Liver (tissue), 9 donors: ENCODE measurements around the gene AGFG1. TPM values are rescaled to one million over a fixed set of nuclear protein-coding genes. Genes with fewer than 3 reads are reported as not detected.

Source experiments
- DNase-seq: peaks from one replicate; pipeline ENCODE4 v3.0.0-alpha.2; 2017; ENCODE audit warnings: low spot score
- H3K27ac ChIP-seq, 2 donors: one replicate each; pipeline ENCODE4 v1.7.0; 2013; ENCODE audit warnings: inconsistent platforms in 2 of 2, low read length in 2 of 2, control low read depth in 1 of 2, low read depth in 1 of 2, mild to moderate bottlenecking in 1 of 2
- H3K27me3 ChIP-seq, 4 donors: one replicate each; pipeline versions ENCODE4 v1.6.1 to v1.7.0; 2013; ENCODE audit warnings: low read length in 3 of 4, inconsistent platforms in 1 of 4, mild to moderate bottlenecking in 1 of 4, moderate library complexity in 1 of 4; ENCODE audit not compliant: control insufficient read depth in 4 of 4, insufficient read depth in 4 of 4
- H3K36me3 ChIP-seq, 4 donors: one replicate each; pipeline versions ENCODE4 v1.6.1 to v1.7.0; 2013; ENCODE audit warnings: low read length in 3 of 4, mild to moderate bottlenecking in 3 of 4, low read depth in 1 of 4, moderate library complexity in 1 of 4; ENCODE audit not compliant: control insufficient read depth in 4 of 4, insufficient read depth in 3 of 4
- H3K4me1 ChIP-seq, 4 donors: one replicate each; pipeline versions ENCODE4 v1.6.1 to v1.7.0; 2013; ENCODE audit warnings: low read length in 3 of 4, mild to moderate bottlenecking in 3 of 4, moderate library complexity in 1 of 4; ENCODE audit not compliant: control insufficient read depth in 4 of 4, insufficient read depth in 4 of 4
- H3K4me3 ChIP-seq, 3 donors: one replicate each; pipeline versions ENCODE4 v1.6.1 to v1.7.0; 2013; ENCODE audit warnings: low read length in 3 of 3, control low read depth in 1 of 3, low read depth in 1 of 3, mild to moderate bottlenecking in 1 of 3
- H3K9ac ChIP-seq, 2 donors: one replicate each; pipeline ENCODE4 v1.7.0; 2013; ENCODE audit warnings: low read length in 2 of 2, mild to moderate bottlenecking in 2 of 2, moderate library complexity in 2 of 2, control low read depth in 1 of 2, low read depth in 1 of 2
- H3K9me3 ChIP-seq, 4 donors: one replicate each; pipeline versions ENCODE4 v1.6.1 to v1.7.0; 2013; ENCODE audit warnings: low read length in 3 of 4; ENCODE audit not compliant: control insufficient read depth in 4 of 4
- CTCF ChIP-seq: fragments of 150-350 bp; IDR thresholded peaks from 2 replicates; pipeline ENCODE4 v1.5.1; 2017; ENCODE audit warnings: improper control_type of control experiment, low read depth, low read length; ENCODE audit not compliant: missing input control
- EGR1 ChIP-seq, 2 donors: IDR thresholded peaks; 2 replicates each; pipeline ENCODE4 v1.6.1; 2016 to 2018; ENCODE audit warnings: antibody characterized with exemption in 2 of 2, low read depth in 2 of 2
- FOXA1 ChIP-seq: IDR thresholded peaks from 2 replicates; pipeline ENCODE4 v1.6.1; 2016; ENCODE audit warnings: antibody characterized with exemption
- FOXA2 ChIP-seq: IDR thresholded peaks from 2 replicates; pipeline ENCODE4 v1.6.1; 2016; ENCODE audit warnings: antibody characterized with exemption
- GABPA ChIP-seq, 2 donors: IDR thresholded peaks in 1 of 2; conservative IDR thresholded peaks in 1 of 2; 2 replicates each; pipeline ENCODE4 v1.6.1; 2016; ENCODE audit warnings: antibody characterized with exemption in 2 of 2, mild to moderate bottlenecking in 1 of 2, moderate library complexity in 1 of 2
- HNF4A ChIP-seq, 2 donors: conservative IDR thresholded peaks; 2 replicates each; pipeline ENCODE4 v1.6.1; 2016; ENCODE audit warnings: antibody characterized with exemption in 2 of 2, mild to moderate bottlenecking in 2 of 2
- HNF4G ChIP-seq: IDR thresholded peaks from 2 replicates; pipeline ENCODE4 v1.6.1; 2016; ENCODE audit warnings: antibody characterized with exemption
- JUND ChIP-seq, 2 donors: IDR thresholded peaks; 2 replicates each; pipeline ENCODE4 v1.6.1; 2016; ENCODE audit warnings: antibody characterized with exemption in 2 of 2
- NR2F2 ChIP-seq: IDR thresholded peaks from 2 replicates; pipeline ENCODE4 v1.6.1; 2016; ENCODE audit warnings: antibody characterized with exemption
- RAD21 ChIP-seq, 2 donors: IDR thresholded peaks; 2 replicates each; pipeline ENCODE4 v1.6.1; 2016; ENCODE audit warnings: antibody characterized with exemption in 2 of 2, mild to moderate bottlenecking in 2 of 2
- REST ChIP-seq: IDR thresholded peaks from 2 replicates; pipeline ENCODE4 v1.6.1; 2016; ENCODE audit warnings: antibody characterized with exemption, mild to moderate bottlenecking
- RXRA ChIP-seq, 2 donors: IDR thresholded peaks; 2 replicates each; pipeline ENCODE4 v1.6.1; 2017 to 2018; ENCODE audit warnings: antibody characterized with exemption in 2 of 2, mild to moderate bottlenecking in 1 of 2
- SP1 ChIP-seq: IDR thresholded peaks from 2 replicates; pipeline ENCODE4 v1.6.1; 2018; ENCODE audit warnings: antibody characterized with exemption, mild to moderate bottlenecking
- TAF1 ChIP-seq: conservative IDR thresholded peaks from 2 replicates; pipeline ENCODE4 v1.6.1; 2016; ENCODE audit warnings: antibody characterized with exemption, mild to moderate bottlenecking
- YY1 ChIP-seq: IDR thresholded peaks from 2 replicates; pipeline ENCODE4 v1.6.1; 2016; ENCODE audit warnings: antibody characterized with exemption, mild to moderate bottlenecking
- WGBS: extraction: QIAGEN DNeasy Blood & Tissue Kit; methylation state at CpG from one replicate; pipeline ENCODE4 v1.1.7; 2013; 5-methylcytosine and 5-hydroxymethylcytosine counted together
- polyA plus RNA-seq, 2 donors: library from polyadenylated mRNA; stranded (reverse) in 1 of 2; unstranded in 1 of 2; fragments of 200-250 nt in 1 of 2; fragments of >200 nt in 1 of 2; fragmentation: Nextera tagmentation in 1 of 2; extraction: Ambion mirVana in 1 of 2; gene quantifications; one replicate each; pipeline versions ENCODE4 v1.2.1 to v1.2.3, GENCODE V29; 2013 to 2015
- total RNA-seq, 2 donors: library from RNA; depleted of rRNA; stranded (reverse); fragments of >200 nt; gene quantifications; one replicate each; pipeline ENCODE4 v1.2.3, GENCODE V29; 2014
- TF ChIP-seq, protein P1 (sequence below): IDR thresholded peaks from 2 replicates; pipeline ENCODE4 v1.6.1; 2016; ENCODE audit warnings: antibody characterized with exemption
- TF ChIP-seq, protein P2 (sequence below): IDR thresholded peaks from 2 replicates; pipeline ENCODE4 v1.6.1; 2016; ENCODE audit warnings: antibody characterized with exemption
- TF ChIP-seq, protein P3 (sequence below): IDR thresholded peaks from 2 replicates; pipeline ENCODE4 v1.6.1; 2016; ENCODE audit warnings: antibody characterized with exemption
- donor health status: healthy.
- donor health status: healthy.
- donor health status: healthy.
- donor health status: healthy.
- donor health status: healthy.

AGFG1 gene
- total and polyA plus RNA-seq, 4 donors = 8.5 to 49.7 (median 23.7) TPM

DNA sequence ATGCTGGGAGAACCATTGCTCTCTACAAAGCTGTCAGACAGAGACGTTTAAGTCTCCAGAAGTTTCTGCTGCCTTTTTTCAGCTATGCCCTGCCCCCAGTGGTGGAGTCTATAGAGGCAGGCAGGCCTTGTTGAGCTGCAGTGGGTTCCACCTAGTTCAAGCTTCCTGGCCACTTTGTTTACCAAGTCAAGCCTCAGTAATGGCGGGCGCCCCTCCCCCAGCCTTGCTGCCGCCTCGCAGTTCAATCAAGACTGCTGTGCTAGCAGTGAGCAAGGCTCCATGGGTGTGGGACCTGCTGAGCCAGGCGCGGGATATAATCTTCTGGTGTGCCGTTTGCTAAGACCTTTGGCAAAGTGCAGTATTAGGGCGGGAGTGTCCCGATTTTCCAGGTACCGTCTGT is 74.0 kb downstream of the AGFG1 start:
- TF ChIP-seq SP1 (no peak), EGR1 (IDR thresholded peaks at IDR 0.05; ENCODE audit: low read depth in 2 of 2) (no peak), FOXA2 (no peak), YY1 (no peak), NR2F2 (no peak), FOXA1 (no peak), HNF4A (conservative IDR thresholded peaks at IDR 0.05) (no peak), CTCF (no peak), TAF1 (no peak), JUND (IDR thresholded peaks at IDR 0.05) (no peak), REST (no peak), HNF4G (no peak)
- TF ChIP-seq, protein P1, sequence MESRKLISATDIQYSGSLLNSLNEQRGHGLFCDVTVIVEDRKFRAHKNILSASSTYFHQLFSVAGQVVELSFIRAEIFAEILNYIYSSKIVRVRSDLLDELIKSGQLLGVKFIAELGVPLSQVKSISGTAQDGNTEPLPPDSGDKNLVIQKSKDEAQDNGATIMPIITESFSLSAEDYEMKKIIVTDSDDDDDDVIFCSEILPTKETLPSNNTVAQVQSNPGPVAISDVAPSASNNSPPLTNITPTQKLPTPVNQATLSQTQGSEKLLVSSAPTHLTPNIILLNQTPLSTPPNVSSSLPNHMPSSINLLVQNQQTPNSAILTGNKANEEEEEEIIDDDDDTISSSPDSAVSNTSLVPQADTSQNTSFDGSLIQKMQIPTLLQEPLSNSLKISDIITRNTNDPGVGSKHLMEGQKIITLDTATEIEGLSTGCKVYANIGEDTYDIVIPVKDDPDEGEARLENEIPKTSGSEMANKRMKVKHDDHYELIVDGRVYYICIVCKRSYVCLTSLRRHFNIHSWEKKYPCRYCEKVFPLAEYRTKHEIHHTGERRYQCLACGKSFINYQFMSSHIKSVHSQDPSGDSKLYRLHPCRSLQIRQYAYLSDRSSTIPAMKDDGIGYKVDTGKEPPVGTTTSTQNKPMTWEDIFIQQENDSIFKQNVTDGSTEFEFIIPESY = no peak
- TF ChIP-seq, protein P2, sequence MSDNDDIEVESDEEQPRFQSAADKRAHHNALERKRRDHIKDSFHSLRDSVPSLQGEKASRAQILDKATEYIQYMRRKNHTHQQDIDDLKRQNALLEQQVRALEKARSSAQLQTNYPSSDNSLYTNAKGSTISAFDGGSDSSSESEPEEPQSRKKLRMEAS = no peak
- TF ChIP-seq, protein P3, sequence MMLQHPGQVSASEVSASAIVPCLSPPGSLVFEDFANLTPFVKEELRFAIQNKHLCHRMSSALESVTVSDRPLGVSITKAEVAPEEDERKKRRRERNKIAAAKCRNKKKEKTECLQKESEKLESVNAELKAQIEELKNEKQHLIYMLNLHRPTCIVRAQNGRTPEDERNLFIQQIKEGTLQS = no peak
- peaks cover 0 to 12% (median 8%) of the 10 kb centered on the region in 4 donors for H3K36me3 ChIP-seq
- no peaks in the 10 kb centered on the region for H3K9me3 ChIP-seq
- no peaks in the 10 kb centered on the region for H3K27me3 ChIP-seq
- H3K27ac ChIP-seq = no peak overlapping the region
- DNase-seq = no peak
- no peak overlapping the region for H3K9ac ChIP-seq
- H3K4me1 ChIP-seq = no peaks in the 10 kb centered on the region
- H3K4me3 ChIP-seq = no peak overlapping the region
- 95% methylated on average over 11 of the region's 11 CpGs for WGBS

- no peak overlapping the region for H3K9ac ChIP-seq
- H3K36me3 ChIP-seq = peaks cover 0 to 46% (median 24%) of the 10 kb centered on the region in 4 donors
- no peaks in the 10 kb centered on the region for H3K27me3 ChIP-seq
- no peak for TF ChIP-seq TAF1
- no peak for TF ChIP-seq RXRA (IDR thresholded peaks at IDR 0.05)
- TF ChIP-seq FOXA2 = no peak
- TF ChIP-seq JUND (IDR thresholded peaks at IDR 0.05) = no peak
- no peak for TF ChIP-seq RAD21 (IDR thresholded peaks at IDR 0.05)
- TF ChIP-seq FOXA1 = no peak
- TF ChIP-seq EGR1 (IDR thresholded peaks at IDR 0.05; ENCODE audit: low read depth in 2 of 2) = no peak
- TF ChIP-seq NR2F2 = no peak
- no peak for TF ChIP-seq YY1
- no peak for TF ChIP-seq CTCF
- no peak for TF ChIP-seq HNF4A (conservative IDR thresholded peaks at IDR 0.05)
- TF ChIP-seq SP1 = no peak
- no peak for TF ChIP-seq GABPA (IDR thresholded peaks at IDR 0.05 in 1 of 2, conservative IDR thresholded peaks at IDR 0.05 in 1 of 2)
- no peak for TF ChIP-seq REST
Measured at GRCh38 chr2:227551836-227552235, 79.9 kb downstream of the AGFG1 start.

More at GRCh38 chr2:227551836-227552235, 79.9 kb downstream of the AGFG1 start:
- WGBS = over 99% methylated on average over 3 of the region's 3 CpGs
- no peaks in the 10 kb centered on the region for H3K9me3 ChIP-seq
- no peak overlapping the region for H3K4me3 ChIP-seq
- no peak for DNase-seq
- H3K4me1 ChIP-seq = no peaks in the 10 kb centered on the region
- H3K27ac ChIP-seq = no peak overlapping the region
